ENCODE measurements around the gene FAM107B.
"Not testable (repeated sequence)": the region's sequence is repeated elsewhere in the genome, so short reads cannot be mapped to it uniquely, and the experiment has no call there.

DNA sequence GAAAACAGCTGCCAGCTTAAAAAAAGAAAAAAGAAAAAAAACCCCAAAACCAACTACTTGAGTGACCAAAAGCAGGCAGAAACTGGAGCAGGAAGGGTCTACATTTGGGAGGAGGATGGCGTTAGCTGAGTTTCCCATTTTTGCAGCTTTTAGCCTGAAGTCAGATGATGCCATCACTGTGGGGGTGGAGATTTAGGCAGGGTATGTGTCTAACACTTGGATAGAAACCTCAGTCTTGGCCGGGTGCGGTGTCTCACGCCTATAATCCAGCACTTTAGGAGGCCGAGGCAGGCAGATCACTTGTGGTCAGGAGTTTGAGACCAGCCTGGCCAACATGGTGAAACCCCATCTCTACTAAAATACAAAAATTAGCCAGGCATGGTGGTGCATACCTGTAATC lies 140.1 kb downstream of the FAM107B start:
- TF ChIP-seq, protein P1, sequence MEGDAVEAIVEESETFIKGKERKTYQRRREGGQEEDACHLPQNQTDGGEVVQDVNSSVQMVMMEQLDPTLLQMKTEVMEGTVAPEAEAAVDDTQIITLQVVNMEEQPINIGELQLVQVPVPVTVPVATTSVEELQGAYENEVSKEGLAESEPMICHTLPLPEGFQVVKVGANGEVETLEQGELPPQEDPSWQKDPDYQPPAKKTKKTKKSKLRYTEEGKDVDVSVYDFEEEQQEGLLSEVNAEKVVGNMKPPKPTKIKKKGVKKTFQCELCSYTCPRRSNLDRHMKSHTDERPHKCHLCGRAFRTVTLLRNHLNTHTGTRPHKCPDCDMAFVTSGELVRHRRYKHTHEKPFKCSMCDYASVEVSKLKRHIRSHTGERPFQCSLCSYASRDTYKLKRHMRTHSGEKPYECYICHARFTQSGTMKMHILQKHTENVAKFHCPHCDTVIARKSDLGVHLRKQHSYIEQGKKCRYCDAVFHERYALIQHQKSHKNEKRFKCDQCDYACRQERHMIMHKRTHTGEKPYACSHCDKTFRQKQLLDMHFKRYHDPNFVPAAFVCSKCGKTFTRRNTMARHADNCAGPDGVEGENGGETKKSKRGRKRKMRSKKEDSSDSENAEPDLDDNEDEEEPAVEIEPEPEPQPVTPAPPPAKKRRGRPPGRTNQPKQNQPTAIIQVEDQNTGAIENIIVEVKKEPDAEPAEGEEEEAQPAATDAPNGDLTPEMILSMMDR (IDR thresholded peaks at IDR 0.05 in 2 of 3, conservative IDR thresholded peaks at IDR 0.05 in 1 of 3; ENCODE audit: borderline replicate concordance in 1 of 3, insufficient read depth in 1 of 3, low read depth in 2 of 3, low read length in 2 of 3), result not testable (repeated sequence)
- TF ChIP-seq POLR2A (IDR thresholded peaks at IDR 0.05; ENCODE audit: borderline replicate concordance, extremely low read depth, insufficient read depth, insufficient read length); JUND (IDR thresholded peaks at IDR 0.05); EGR1 (IDR thresholded peaks at IDR 0.05; ENCODE audit: low read depth): not testable (repeated sequence)
- TF ChIP-seq, protein P2, sequence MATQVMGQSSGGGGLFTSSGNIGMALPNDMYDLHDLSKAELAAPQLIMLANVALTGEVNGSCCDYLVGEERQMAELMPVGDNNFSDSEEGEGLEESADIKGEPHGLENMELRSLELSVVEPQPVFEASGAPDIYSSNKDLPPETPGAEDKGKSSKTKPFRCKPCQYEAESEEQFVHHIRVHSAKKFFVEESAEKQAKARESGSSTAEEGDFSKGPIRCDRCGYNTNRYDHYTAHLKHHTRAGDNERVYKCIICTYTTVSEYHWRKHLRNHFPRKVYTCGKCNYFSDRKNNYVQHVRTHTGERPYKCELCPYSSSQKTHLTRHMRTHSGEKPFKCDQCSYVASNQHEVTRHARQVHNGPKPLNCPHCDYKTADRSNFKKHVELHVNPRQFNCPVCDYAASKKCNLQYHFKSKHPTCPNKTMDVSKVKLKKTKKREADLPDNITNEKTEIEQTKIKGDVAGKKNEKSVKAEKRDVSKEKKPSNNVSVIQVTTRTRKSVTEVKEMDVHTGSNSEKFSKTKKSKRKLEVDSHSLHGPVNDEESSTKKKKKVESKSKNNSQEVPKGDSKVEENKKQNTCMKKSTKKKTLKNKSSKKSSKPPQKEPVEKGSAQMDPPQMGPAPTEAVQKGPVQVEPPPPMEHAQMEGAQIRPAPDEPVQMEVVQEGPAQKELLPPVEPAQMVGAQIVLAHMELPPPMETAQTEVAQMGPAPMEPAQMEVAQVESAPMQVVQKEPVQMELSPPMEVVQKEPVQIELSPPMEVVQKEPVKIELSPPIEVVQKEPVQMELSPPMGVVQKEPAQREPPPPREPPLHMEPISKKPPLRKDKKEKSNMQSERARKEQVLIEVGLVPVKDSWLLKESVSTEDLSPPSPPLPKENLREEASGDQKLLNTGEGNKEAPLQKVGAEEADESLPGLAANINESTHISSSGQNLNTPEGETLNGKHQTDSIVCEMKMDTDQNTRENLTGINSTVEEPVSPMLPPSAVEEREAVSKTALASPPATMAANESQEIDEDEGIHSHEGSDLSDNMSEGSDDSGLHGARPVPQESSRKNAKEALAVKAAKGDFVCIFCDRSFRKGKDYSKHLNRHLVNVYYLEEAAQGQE (IDR thresholded peaks at IDR 0.05; ENCODE audit: low read depth), result not testable (repeated sequence)
